ENCODE data around the gene FUNDC1. TPM values are rescaled to one million over a fixed set of nuclear protein-coding genes. Genes with fewer than 3 reads are reported as not detected.

The FUNDC1 gene
- total RNA-seq, 4 donors from 2014 or later, result 5.5 to 15.7 (median 8.6) TPM

DNA sequence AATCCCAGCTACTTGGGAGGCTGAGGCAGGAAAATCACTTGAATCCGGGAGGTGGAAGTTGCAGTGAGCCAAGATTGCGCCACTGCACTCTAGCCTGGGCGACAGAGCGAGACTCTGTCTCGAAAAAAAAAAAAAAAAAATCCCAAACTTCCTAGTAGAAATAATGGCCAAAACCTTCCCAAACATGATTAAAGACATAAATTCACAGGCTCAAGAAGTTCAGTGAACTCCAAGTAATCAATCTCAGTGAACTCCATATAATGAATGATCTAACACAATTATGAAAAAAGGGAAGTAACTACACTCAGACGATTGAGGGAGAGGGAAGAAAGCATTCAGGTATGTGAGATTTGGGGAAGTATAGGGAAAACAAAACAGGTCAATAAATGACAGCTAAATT is 6.5 kb downstream of the FUNDC1 start:
- no peak for DNase-seq (ENCODE audit: low spot score in 2 of 2)
- H3K4me3 ChIP-seq, result no peak overlapping the region
- H3K36me3 ChIP-seq, result peaks cover 0 to 28% (median 0%) of the 10 kb centered on the region in 3 donors
- 92% methylated on average over 6 of the region's 6 CpGs for WGBS, 2 donors
- H3K4me1 ChIP-seq, result peaks cover 0 to 7% (median 0%) of the 10 kb centered on the region in 4 donors
- H3K27ac ChIP-seq, result no peak overlapping the region
- no peaks in the 10 kb centered on the region for H3K27me3 ChIP-seq
- H3K9me3 ChIP-seq, result no peaks in the 10 kb centered on the region
- TF ChIP-seq, protein P1, sequence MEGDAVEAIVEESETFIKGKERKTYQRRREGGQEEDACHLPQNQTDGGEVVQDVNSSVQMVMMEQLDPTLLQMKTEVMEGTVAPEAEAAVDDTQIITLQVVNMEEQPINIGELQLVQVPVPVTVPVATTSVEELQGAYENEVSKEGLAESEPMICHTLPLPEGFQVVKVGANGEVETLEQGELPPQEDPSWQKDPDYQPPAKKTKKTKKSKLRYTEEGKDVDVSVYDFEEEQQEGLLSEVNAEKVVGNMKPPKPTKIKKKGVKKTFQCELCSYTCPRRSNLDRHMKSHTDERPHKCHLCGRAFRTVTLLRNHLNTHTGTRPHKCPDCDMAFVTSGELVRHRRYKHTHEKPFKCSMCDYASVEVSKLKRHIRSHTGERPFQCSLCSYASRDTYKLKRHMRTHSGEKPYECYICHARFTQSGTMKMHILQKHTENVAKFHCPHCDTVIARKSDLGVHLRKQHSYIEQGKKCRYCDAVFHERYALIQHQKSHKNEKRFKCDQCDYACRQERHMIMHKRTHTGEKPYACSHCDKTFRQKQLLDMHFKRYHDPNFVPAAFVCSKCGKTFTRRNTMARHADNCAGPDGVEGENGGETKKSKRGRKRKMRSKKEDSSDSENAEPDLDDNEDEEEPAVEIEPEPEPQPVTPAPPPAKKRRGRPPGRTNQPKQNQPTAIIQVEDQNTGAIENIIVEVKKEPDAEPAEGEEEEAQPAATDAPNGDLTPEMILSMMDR (IDR thresholded peaks at IDR 0.05), result no peak

DNA sequence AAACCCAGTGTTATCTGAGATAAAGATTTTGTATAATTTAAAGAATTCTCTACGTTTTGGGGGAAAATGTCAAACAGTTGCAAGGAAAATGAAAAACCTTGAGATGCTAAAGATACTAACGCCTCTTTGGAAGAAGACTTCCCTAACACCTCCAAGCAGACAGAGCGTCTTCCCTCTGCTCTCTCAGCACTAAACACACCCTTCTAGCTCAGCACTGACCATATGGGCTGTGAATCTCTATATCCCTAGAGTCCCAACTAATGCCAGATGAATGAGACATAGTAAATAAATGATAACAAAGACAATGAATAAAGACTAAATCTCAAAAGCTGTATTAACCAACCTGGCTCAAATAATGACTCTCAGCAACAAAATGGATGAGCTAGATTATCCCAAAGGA is 13.3 kb downstream of the FUNDC1 start:
- no peaks in the 10 kb centered on the region for H3K4me1 ChIP-seq
- DNase-seq (ENCODE audit: low spot score in 2 of 2), result no peak
- TF ChIP-seq EP300 (IDR thresholded peaks at IDR 0.05) (no peak), POLR2A (IDR thresholded peaks at IDR 0.05) (no peak)
- TF ChIP-seq, protein P1 (IDR thresholded peaks at IDR 0.05), result no peak

DNA sequence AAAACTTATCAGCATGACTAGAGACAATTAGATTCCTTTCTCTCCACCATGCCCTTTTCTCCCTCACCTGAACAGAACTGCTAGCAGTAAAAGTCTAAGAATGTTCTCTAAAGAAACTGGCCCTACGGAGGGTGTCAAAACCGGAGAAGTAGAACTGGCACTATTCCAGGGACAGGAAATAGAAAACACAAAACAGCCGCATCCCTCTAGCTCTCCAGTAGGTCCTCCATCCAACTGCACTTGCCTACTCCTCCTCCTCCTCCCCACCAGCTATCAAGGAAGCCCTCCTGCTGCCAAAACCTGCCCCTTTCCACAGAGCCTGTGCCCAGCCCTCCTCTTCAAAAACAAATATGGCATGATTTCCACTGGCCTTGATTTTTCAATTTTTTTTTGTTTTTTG is 28.4 kb downstream of the FUNDC1 start:
- TF ChIP-seq POLR2A (IDR thresholded peaks at IDR 0.05) (no peak), EP300 (IDR thresholded peaks at IDR 0.05) (no peak)
- TF ChIP-seq, protein P1 (IDR thresholded peaks at IDR 0.05), result no peak
- WGBS, 2 donors, result 42 to 69% methylated on average over 3 of the region's 3 CpGs

More for the DNA sequence above, 13.3 kb downstream of the FUNDC1 start:
- Histone ChIP-seq H3K36me3 (peaks cover 0 to 7% (median 0%) of the 10 kb centered on the region in 3 donors), H3K27ac (no peak overlapping the region), H3K9me3 (no peaks in the 10 kb centered on the region), H3K27me3 (no peaks in the 10 kb centered on the region), H3K4me3 (no peak overlapping the region)
- 67 to 76% methylated on average over 3 of the region's 3 CpGs for WGBS, 2 donors

DNA sequence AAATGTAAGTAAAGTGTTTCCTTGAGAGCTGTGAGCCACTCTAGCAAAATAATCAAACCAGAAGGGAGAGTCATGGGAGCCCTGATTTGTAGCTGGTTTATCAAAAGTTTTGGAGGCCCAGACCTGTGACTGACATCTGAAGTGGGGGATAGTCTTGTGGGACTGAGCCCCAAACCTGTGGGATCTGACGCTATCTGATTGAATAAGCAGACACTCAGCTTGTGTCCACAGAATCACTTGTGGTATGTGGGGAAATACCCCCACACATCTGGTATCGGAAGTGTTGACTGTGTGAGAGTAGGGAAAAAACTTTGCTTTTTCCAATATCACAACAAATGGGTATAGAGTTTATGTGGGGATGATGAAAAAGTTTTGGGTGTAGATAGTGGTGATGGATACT is 35.4 kb downstream of the FUNDC1 start:
- Histone ChIP-seq H3K4me3 (no peak overlapping the region), H3K27me3 (no peaks in the 10 kb centered on the region), H3K9me3 (no peaks in the 10 kb centered on the region), H3K4me1 (no peaks in the 10 kb centered on the region), H3K27ac (no peak overlapping the region), H3K36me3 (no peaks in the 10 kb centered on the region)
- TF ChIP-seq POLR2A (IDR thresholded peaks at IDR 0.05), result no peak
- TF ChIP-seq, protein P1 (IDR thresholded peaks at IDR 0.05), result no peak
- no peak for TF ChIP-seq EP300 (IDR thresholded peaks at IDR 0.05)
- WGBS, 2 donors, result 88 to 94% methylated on average over 2 of the region's 2 CpGs
- no peak for DNase-seq (ENCODE audit: low spot score in 2 of 2)

More for the DNA sequence above, 28.4 kb downstream of the FUNDC1 start:
- Histone ChIP-seq H3K27me3 (no peaks in the 10 kb centered on the region), H3K27ac (no peak overlapping the region), H3K4me3 (no peak overlapping the region), H3K4me1 (no peaks in the 10 kb centered on the region), H3K9me3 (no peaks in the 10 kb centered on the region), H3K36me3 (peaks cover 0 to 8% (median 0%) of the 10 kb centered on the region in 3 donors)
- no peak for DNase-seq (ENCODE audit: low spot score in 2 of 2)

DNA sequence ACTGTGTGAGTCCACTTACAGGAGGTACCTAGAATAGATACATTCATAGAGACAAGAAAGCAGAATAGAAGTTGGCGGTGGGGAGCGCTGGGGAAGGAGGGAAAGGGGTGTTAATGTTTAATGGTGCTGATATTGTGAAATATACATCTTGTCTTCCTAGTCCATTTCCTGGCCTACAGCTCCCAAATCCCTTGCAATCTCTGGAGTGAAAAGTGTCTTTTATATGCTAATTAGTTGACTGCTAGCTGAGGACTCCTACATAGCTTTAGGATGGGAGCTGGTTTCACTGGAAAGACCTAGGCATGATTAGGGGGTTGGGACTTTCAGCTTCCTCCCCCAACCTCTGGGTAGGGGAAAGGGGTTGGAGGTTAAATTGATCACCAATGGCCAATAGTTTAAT is 36.0 kb downstream of the FUNDC1 start:
- H3K9me3 ChIP-seq, result no peaks in the 10 kb centered on the region
- H3K27ac ChIP-seq, result no peak overlapping the region
- DNase-seq (ENCODE audit: low spot score in 2 of 2), result no peak
- WGBS, 2 donors, result 82 to 100% methylated on average over 2 of the region's 2 CpGs
- no peaks in the 10 kb centered on the region for H3K27me3 ChIP-seq
- no peaks in the 10 kb centered on the region for H3K4me1 ChIP-seq
- H3K4me3 ChIP-seq, result no peak overlapping the region
- TF ChIP-seq POLR2A (IDR thresholded peaks at IDR 0.05) (no peak), EP300 (IDR thresholded peaks at IDR 0.05) (no peak)
- TF ChIP-seq, protein P1 (IDR thresholded peaks at IDR 0.05), result no peak
- H3K36me3 ChIP-seq, result no peaks in the 10 kb centered on the region
